Fibroblast of pulmonary artery (primary cell): Measurements from ENCODE around the gene MYO6.

Experiments
- DNase-seq: peaks from one replicate; pipeline ENCODE4 v3.0.0-alpha.2; 2010; ENCODE audit warnings: low read depth
- H3K4me3 ChIP-seq: replicated peaks from 2 replicates; pipeline ENCODE4 v1.5.1; 2011; ENCODE audit warnings: low read depth, mild to moderate bottlenecking, control low read depth, low read length, moderate library complexity
- TF ChIP-seq, protein P1 (sequence below): IDR thresholded peaks from 2 replicates; pipeline ENCODE4 v1.5.1; 2011; ENCODE audit warnings: mild to moderate bottlenecking, control low read depth, low read length, inconsistent platforms; ENCODE audit errors: missing control alignments

MYO6 gene

GRCh38 chr6:75922226-75922625 is 173.2 kb downstream of the MYO6 start:
- TF ChIP-seq, protein P1, sequence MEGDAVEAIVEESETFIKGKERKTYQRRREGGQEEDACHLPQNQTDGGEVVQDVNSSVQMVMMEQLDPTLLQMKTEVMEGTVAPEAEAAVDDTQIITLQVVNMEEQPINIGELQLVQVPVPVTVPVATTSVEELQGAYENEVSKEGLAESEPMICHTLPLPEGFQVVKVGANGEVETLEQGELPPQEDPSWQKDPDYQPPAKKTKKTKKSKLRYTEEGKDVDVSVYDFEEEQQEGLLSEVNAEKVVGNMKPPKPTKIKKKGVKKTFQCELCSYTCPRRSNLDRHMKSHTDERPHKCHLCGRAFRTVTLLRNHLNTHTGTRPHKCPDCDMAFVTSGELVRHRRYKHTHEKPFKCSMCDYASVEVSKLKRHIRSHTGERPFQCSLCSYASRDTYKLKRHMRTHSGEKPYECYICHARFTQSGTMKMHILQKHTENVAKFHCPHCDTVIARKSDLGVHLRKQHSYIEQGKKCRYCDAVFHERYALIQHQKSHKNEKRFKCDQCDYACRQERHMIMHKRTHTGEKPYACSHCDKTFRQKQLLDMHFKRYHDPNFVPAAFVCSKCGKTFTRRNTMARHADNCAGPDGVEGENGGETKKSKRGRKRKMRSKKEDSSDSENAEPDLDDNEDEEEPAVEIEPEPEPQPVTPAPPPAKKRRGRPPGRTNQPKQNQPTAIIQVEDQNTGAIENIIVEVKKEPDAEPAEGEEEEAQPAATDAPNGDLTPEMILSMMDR = no peak
- no peak overlapping the region for H3K4me3 ChIP-seq
- DNase-seq = peak; percentile 7

GRCh38 chr6:75926293-75927168 is 177.5 kb downstream of the MYO6 start:
- TF ChIP-seq, protein P1 = no peak
- no peak for DNase-seq
- H3K4me3 ChIP-seq = no peak overlapping the region

DNA sequence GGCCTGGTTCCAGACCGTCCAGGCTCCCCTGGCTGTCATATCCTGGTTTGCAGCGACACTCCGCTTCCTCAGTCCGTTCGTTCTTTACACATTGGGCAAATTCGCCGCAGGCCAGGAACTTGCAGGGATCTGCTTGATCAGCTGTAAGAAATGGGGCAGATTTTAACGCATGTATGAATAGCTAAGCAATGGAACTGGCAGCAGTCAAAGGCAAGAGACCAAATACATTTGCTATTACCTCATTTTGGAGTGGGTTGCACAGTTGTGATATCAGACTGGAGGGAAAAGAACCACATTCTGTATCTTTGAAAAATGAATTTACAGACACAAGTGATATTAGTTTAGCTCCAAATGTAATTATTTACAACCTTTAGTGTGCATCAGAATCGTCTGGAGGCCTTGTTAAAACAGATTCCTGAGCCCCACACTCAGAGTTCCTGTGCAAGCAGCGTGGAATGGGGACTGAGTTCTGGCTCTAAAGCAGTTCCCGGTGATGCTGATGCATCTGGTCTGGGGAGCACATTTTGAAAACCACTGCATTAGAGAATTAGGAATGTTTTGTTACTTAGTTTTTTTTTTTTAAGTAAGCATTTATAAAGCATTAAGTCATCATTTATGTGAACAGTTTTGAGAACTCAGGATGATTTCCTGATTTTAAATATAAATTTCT is 182.1 kb downstream of the MYO6 start:
- DNase-seq = peak; percentile 6
- TF ChIP-seq, protein P1 = no peak
- no peak overlapping the region for H3K4me3 ChIP-seq

- TF ChIP-seq, protein P1 = peak; percentile 60
- H3K4me3 ChIP-seq = no peak overlapping the region
- peak; percentile 28 for DNase-seq
Observed at GRCh38 chr6:75932067-75932466, 183.0 kb downstream of the MYO6 start.

GRCh38 chr6:75933387-75933975 is 184.4 kb downstream of the MYO6 start:
- TF ChIP-seq, protein P1 = no peak

GRCh38 chr6:75934643-75935472 is 185.8 kb downstream of the MYO6 start:
- H3K4me3 ChIP-seq = peak overlapping the region; percentile 48
- DNase-seq = peak; percentile 84

More at GRCh38 chr6:75933387-75933975, 184.4 kb downstream of the MYO6 start:
- no peak overlapping the region for H3K4me3 ChIP-seq
- no peak for DNase-seq

More at GRCh38 chr6:75934643-75935472, 185.8 kb downstream of the MYO6 start:
- TF ChIP-seq, protein P1 = peak; percentile 83
